K562 (cell line): ENCODE results near the gene CPTP.

Experiments
- ASH1L ChIP-seq: fragments of 450-650 bp; IDR thresholded peaks from 2 replicates; pipeline ENCODE4 v1.6.1; 2018; ENCODE audit warnings: borderline replicate concordance, mild to moderate bottlenecking, low read depth; ENCODE audit not compliant: partially characterized antibody
- ESRRA ChIP-seq: fragments of 450-650 bp; IDR thresholded peaks from 2 replicates; pipeline ENCODE4 v1.6.1; 2014; ENCODE audit warnings: low read depth, mild to moderate bottlenecking, moderate library complexity, borderline replicate concordance
- JUNB ChIP-seq: fragments of 450-650 bp; formaldehyde crosslinking; conservative IDR thresholded peaks from 2 replicates; pipeline ENCODE4 v1.4.0; 2020; ENCODE audit warnings: mild to moderate bottlenecking
- MAFK ChIP-seq: IDR thresholded peaks from 2 replicates; pipeline ENCODE4 v1.6.1; 2011; ENCODE audit warnings: low read length, improper control_type of control experiment
- RAD21 ChIP-seq, 2 experiments: fragments of 250-450 bp in 1 of 2; fragments of 450-650 bp in 1 of 2; sonication (Bioruptor Pico) in 1 of 2; formaldehyde crosslinking in 1 of 2; IDR thresholded peaks in 1 of 2; conservative IDR thresholded peaks in 1 of 2; 2 replicates each; pipeline versions ENCODE4 v1.4.0 to v1.8.0; 2020 to 2022; ENCODE audit warnings: mild to moderate bottlenecking in 2 of 2, moderate library complexity in 1 of 2
- SMAD4 ChIP-seq: fragments of 250-450 bp; sonication (Bioruptor Pico); conservative IDR thresholded peaks from 2 replicates; pipeline ENCODE4 v1.8.0; 2021; ENCODE audit warnings: inconsistent platforms, mild to moderate bottlenecking, moderate library complexity

GRCh38 chr1:1347026-1347595, 22.5 kb downstream of the CPTP start:
- no peak for TF ChIP-seq ASH1L
- TF ChIP-seq SMAD4 (CRISPR knock-in tag) = no peak
- no peak for TF ChIP-seq MAFK
- no peak for TF ChIP-seq RAD21 (CRISPR knock-in tag; conservative IDR thresholded peaks at IDR 0.05 in 1 of 2, IDR thresholded peaks at IDR 0.05 in 1 of 2)
- TF ChIP-seq JUNB (CRISPR knock-in tag) = no peak
- no peak for TF ChIP-seq ESRRA
